Stimulated activated effector memory CD8-positive, alpha-beta T cell treated with anti-CD3 and anti-CD28 coated beads, Interleukin-12 subunit alpha, Interleukin-12 subunit beta, amount 100 ng/mL, for 72 hours (primary cell): ENCODE data around the gene ADCY4.
"Not testable (repeated sequence)": the region's sequence is repeated elsewhere in the genome, so short reads cannot be mapped to it uniquely, and the experiment has no call there.

ENCODE experiments used
- ATAC-seq: fragments of 150-1000 bp; cut with Tn5 transposase; 2 replicates; pipeline ENCODE4 v1.10.0; 2021
- DNase-seq, 2 donors: peaks; one replicate each; pipeline ENCODE4 v3.0.0; 2021 to 2022; ENCODE audit warnings: low spot score in 2 of 2
- H3K27ac Mint-ChIP-seq: one replicate; pipeline ENCODE4 v1.8.0; 2022; ENCODE audit warnings: mild to moderate bottlenecking, mixed read lengths
- H3K36me3 Mint-ChIP-seq: one replicate; pipeline ENCODE4 v1.8.0; 2022; ENCODE audit warnings: mild to moderate bottlenecking, mixed read lengths
- H3K4me1 Mint-ChIP-seq: one replicate; pipeline ENCODE4 v1.8.0; 2022; ENCODE audit warnings: mixed read lengths
- H3K4me3 Mint-ChIP-seq: one replicate; pipeline ENCODE4 v1.8.0; 2022; ENCODE audit warnings: mild to moderate bottlenecking, mixed read lengths
- H3K9me3 Mint-ChIP-seq: one replicate; pipeline ENCODE4 v1.8.0; 2022; ENCODE audit warnings: mixed read lengths

ADCY4 gene

GRCh38 chr14:24335461-24336171 is 745 bp upstream of the ADCY4 start:
- no peak for ATAC-seq
- Mint-ChIP-seq H3K4me1 (peaks cover 61% of the 10 kb centered on the region), H3K9me3 (no peaks in the 10 kb centered on the region), H3K27ac (no peak overlapping the region), H3K36me3 (peaks cover 29% of the 10 kb centered on the region), H3K4me3 (peak overlapping the region; percentile 78)
- no peak for DNase-seq

DNA sequence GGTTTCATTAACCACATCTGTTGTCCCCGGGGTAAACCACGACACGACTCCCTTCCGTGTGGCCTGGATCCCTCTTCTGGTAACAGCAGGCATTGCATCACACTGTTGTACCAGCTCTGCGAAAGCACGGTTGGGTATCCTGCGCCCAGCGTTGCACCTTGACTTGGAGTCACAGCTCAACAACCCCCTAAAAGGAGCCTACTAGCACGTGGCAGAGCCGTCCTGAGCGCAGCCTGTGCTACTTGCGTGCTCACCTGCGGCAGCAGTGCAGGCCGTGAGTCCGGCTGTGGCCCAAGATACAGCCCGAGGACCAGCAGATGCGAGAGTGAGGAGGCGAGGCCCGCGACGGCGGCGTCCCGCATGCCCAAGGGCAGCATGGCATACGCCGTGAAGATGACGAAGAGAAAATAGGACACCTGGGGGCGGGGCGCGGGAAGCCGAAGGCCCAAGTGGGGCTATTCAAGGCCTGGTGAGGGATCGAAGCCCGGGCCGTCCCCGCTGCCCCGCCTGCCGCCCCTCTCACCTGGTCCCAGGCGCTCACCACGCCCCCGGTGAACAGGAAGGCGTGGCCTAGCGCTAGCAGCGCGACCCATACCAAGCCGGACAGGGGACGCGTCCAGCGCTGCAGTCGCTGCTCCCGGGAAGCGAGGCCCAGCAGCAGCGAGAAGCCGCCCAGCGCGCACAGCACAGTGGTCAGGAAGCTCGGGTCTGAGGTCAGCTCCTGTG is 2.4 kb downstream of the ADCY4 start:
- H3K4me3 Mint-ChIP-seq: peak overlapping the region; percentile 78
- peak; percentile 77 for ATAC-seq
- H3K4me1 Mint-ChIP-seq: peaks cover 66% of the 10 kb centered on the region
- H3K27ac Mint-ChIP-seq: peak overlapping the region; percentile 68
- DNase-seq: peak; percentile 65 to 88
- peaks cover 35% of the 10 kb centered on the region for H3K36me3 Mint-ChIP-seq
- no peaks in the 10 kb centered on the region for H3K9me3 Mint-ChIP-seq

DNA sequence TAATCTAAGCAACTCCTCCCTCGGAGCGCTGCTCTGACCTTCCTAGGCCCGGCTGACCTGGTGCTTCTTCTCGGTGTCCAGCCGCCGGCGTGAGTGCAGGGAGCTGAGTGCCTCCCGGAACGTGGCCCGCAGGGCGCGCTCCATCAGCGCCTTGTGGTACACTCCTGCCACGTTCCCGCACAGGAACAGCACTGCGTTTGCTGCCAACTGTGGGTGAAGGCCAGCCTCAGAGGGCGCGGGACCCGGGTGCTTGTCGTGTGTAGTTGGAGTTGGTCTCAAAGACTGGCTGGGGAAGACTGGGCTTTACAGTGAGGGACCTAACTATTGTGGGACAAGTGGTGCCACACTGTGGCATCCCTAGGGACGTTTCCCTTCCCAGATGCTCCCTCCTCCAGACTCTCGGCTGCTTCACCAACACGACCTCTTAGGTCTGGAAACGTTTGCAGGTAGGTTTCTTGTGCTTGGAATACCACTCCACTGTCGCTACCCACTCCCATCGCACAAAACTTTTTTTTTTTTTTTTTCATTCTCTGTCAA is 3.1 kb downstream of the ADCY4 start:
- peaks cover 29% of the 10 kb centered on the region for H3K36me3 Mint-ChIP-seq
- peak overlapping the region; percentile 68 for H3K27ac Mint-ChIP-seq
- H3K4me3 Mint-ChIP-seq: peak overlapping the region; percentile 78
- DNase-seq: no peak
- ATAC-seq: no peak
- H3K4me1 Mint-ChIP-seq: peaks cover 70% of the 10 kb centered on the region
- no peaks in the 10 kb centered on the region for H3K9me3 Mint-ChIP-seq

DNA sequence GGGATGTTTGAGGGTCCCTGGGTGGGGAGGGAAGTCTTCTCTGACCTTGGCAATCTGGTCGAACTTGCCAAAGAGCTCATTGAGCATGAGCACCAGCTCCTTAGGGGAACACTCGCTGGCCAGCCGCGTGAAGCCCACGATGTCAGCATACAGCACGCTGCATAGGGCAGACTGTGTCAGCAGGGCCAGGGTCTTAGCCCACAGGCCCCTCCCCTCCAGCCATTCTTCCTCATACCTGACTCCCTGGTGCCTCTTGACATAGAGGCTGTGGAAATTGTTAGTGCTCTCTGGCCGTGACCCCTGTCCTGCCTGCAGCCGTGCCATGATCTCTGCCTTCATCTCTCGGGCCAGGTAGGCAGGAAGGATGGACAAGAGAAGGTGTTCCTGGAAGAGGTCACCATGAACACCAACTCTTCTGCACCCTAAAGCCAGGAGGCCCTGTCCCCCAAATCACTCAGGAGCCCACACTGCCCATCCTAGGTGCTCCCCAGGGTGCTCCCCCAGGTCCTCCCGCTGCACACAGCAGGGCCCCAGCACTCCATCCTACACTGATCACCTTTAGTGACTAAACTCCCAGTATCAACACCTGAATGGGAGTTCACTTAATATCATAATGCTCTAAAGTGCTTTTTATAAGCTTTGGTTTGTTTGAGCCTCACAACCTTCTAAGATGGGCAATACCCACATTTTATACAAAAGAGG is 3.7 kb downstream of the ADCY4 start:
- ATAC-seq: no peak
- Mint-ChIP-seq H3K27ac (peak overlapping the region; percentile 68), H3K4me3 (no peak overlapping the region), H3K4me1 (peaks cover 70% of the 10 kb centered on the region), H3K9me3 (no peaks in the 10 kb centered on the region), H3K36me3 (peaks cover 22% of the 10 kb centered on the region)
- DNase-seq: no peak

DNA sequence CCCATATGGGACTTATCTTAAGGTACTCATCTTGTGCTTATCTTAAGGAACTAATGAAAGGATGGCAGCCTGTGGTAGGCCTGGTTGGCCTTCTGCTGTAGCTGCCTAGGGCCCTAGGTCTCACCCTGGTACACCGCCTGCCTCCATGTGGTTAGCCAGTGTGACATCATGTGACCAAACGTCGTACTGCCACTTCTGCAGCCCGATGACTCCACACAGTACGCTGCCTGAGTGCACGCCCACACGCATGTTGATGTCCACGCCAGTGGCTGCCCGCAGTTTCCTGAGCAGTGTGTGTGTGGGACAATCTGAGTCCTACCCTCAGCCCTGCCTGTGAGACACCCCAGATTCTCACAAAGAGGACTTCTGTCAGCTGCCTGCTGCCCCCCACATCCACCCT is 5.1 kb downstream of the ADCY4 start:
- DNase-seq (peak; percentile 75 to 92), ATAC-seq (peak; percentile 89)
- peaks cover 62% of the 10 kb centered on the region for H3K4me1 Mint-ChIP-seq
- peaks cover 19% of the 10 kb centered on the region for H3K36me3 Mint-ChIP-seq
- H3K9me3 Mint-ChIP-seq: no peaks in the 10 kb centered on the region
- H3K4me3 Mint-ChIP-seq: peak overlapping the region; percentile 40
- peak overlapping the region; percentile 81 for H3K27ac Mint-ChIP-seq

GRCh38 chr14:24329073-24329663 is 5.7 kb downstream of the ADCY4 start:
- Mint-ChIP-seq H3K9me3 (no peaks in the 10 kb centered on the region), H3K4me1 (peaks cover 61% of the 10 kb centered on the region), H3K27ac (peak overlapping the region; percentile 81), H3K4me3 (peak overlapping the region; percentile 40), H3K36me3 (peaks cover 19% of the 10 kb centered on the region)
- ATAC-seq (no peak), DNase-seq (no peak)

DNA sequence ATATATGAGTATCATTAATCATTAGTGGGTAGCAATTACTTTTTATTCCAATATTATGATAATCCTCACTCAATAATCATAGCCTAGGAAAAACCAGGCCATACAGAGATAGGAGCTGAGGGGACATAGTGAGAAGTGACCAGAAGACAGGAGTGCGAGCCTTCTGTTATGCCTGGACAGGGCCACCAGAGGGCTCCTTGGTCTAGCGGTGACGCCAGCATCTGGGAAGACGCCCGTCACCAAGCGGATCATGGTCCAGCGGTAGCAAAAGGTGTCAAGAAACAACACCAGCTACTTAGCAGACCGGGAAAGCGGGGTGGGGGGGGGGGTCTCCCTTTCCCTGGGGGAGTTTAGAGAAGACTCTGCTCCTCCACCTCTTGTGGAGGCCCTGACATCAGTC is 7.0 kb downstream of the ADCY4 start:
- ATAC-seq, H3K9me3 Mint-ChIP-seq, DNase-seq, H3K4me3 Mint-ChIP-seq: not testable (repeated sequence)
- peak overlapping the region; percentile 84 for H3K27ac Mint-ChIP-seq
- peaks cover 19% of the 10 kb centered on the region for H3K36me3 Mint-ChIP-seq
- H3K4me1 Mint-ChIP-seq: peaks cover 60% of the 10 kb centered on the region

DNA sequence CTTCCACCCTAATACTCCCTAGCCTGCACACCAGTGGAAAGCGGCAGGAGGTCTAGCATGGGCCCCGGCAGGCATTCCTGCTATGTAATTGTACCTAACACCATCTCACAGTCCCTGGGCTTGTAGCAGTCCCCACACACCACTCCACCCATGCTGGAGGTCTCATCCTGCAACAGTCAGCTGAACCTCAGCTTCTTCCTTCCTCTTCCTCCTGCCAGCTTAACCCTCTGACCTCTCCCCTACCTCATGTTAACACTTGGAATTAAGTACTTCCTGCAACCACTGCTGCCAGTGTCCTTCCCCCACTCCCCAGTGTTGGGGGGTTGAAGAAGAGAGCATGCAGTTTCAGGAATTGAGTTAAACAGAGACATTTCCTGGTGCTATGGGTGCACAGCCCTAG is 7.6 kb downstream of the ADCY4 start:
- ATAC-seq (no peak), DNase-seq (no peak)
- Mint-ChIP-seq H3K27ac (peak overlapping the region; percentile 84), H3K4me3 (no peak overlapping the region), H3K4me1 (peaks cover 57% of the 10 kb centered on the region), H3K9me3 (no peaks in the 10 kb centered on the region), H3K36me3 (peaks cover 18% of the 10 kb centered on the region)

GRCh38 chr14:24325963-24326362 is 8.9 kb downstream of the ADCY4 start:
- Mint-ChIP-seq H3K27ac (peak overlapping the region; percentile 63), H3K9me3 (no peaks in the 10 kb centered on the region), H3K4me3 (no peak overlapping the region), H3K36me3 (peaks cover 12% of the 10 kb centered on the region), H3K4me1 (peaks cover 46% of the 10 kb centered on the region)
- DNase-seq: no peak
- ATAC-seq: no peak

DNA sequence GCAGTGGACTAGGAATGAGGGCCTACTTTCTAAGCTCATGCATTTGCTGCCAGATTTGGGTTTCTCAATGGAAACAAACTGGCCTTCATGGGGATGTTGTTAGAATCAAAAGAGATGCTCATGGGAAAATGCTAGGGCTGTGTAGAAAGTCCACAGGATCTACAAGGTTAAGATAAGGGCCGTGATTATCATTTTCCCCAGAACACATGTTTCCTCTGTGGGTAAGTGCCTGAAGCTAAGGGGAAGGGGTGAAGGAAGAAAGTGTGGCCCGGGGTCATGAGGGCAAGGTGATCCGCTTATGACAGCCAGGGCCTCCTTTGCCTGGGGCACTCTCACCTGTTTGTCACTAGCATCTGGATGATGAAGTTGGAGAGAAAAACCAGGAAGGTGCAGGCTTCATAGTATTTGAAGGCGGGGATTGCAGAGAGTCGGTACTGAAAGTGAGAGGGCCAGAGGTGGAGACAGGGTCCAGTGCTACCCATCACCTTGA is 9.8 kb downstream of the ADCY4 start:
- Mint-ChIP-seq H3K4me3 (no peak overlapping the region), H3K27ac (no peak overlapping the region), H3K36me3 (peaks cover 12% of the 10 kb centered on the region), H3K4me1 (peaks cover 37% of the 10 kb centered on the region), H3K9me3 (no peaks in the 10 kb centered on the region)
- no peak for DNase-seq
- ATAC-seq: no peak

DNA sequence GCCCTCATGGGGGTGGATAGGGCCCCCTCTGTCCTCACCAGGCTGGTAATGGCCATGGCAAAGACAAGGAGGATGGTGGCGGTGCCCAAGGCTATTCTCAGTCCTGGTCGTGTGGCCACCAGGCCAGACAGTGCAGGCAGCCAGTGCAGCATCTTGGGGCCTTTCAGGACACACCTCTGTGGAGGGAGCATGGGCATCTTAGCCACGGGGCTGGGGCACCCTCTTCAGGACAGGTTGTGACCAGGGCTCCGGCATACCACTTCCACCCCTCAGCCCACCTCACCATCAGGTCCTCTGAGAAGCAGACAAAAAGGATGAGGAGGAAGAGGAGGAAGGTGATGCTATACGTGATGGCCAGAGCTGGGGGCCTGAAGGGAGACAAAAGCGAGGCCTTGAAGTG is 10.8 kb downstream of the ADCY4 start:
- no peak for DNase-seq
- ATAC-seq: no peak
- Mint-ChIP-seq H3K4me3 (no peak overlapping the region), H3K4me1 (peaks cover 26% of the 10 kb centered on the region), H3K27ac (peak overlapping the region; percentile 32), H3K36me3 (peaks cover 2% of the 10 kb centered on the region), H3K9me3 (no peaks in the 10 kb centered on the region)

DNA sequence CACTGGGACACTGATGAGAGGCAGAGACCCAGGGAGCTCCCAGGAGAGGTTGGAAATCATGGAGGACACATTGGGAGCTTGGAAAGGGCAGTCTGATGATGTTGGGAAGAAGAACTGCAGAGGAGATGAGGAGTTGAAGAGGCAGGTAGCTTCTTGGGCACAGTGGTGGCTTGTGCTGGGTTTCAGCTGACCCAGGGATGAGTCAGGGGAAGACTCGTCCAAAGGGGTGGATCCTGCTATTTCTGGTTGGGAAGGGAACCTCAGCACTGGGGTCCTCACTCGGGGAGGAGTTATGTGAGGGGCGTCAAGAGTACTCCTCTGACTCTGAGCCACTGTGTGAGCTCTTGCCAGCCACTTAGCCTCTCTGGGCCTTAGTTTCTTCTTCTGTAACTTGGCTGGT is 11.5 kb downstream of the ADCY4 start:
- Mint-ChIP-seq H3K4me3 (no peak overlapping the region), H3K36me3 (no peaks in the 10 kb centered on the region), H3K9me3 (no peaks in the 10 kb centered on the region), H3K27ac (peak overlapping the region; percentile 2), H3K4me1 (peaks cover 20% of the 10 kb centered on the region)
- ATAC-seq (no peak), DNase-seq (no peak)

DNA sequence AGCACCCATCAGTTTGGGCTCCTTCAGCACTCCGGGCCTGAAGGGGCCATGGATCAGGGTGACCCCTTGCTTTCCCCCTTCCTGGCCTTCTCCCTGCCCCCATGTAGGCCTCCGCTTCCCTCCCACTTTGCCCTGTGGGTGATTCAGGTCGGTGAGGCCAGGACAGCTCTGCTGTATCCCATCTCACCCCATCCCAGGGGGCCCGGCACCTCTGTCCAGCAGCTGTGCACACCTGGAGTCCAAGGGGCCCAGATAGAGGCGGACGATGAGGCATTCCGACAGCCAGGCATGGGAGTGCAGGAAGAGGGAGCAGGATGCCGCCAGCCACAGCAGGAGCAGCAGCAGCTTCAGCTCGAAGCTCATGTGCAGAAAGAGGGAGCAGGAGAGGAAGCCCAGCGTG is 12.2 kb downstream of the ADCY4 start:
- DNase-seq (no peak), ATAC-seq (no peak)
- no peaks in the 10 kb centered on the region for H3K9me3 Mint-ChIP-seq
- H3K4me3 Mint-ChIP-seq: no peak overlapping the region
- peaks cover 15% of the 10 kb centered on the region for H3K4me1 Mint-ChIP-seq
- H3K27ac Mint-ChIP-seq: peak overlapping the region; percentile 2
- no peaks in the 10 kb centered on the region for H3K36me3 Mint-ChIP-seq

GRCh38 chr14:24321212-24321975 is 13.5 kb downstream of the ADCY4 start:
- ATAC-seq: no peak
- no peaks in the 10 kb centered on the region for H3K36me3 Mint-ChIP-seq

More at GRCh38 chr14:24321212-24321975, 13.5 kb downstream of the ADCY4 start:
- H3K27ac Mint-ChIP-seq: no peak overlapping the region
- H3K4me3 Mint-ChIP-seq: no peak overlapping the region
- DNase-seq: no peak
- H3K9me3 Mint-ChIP-seq: no peaks in the 10 kb centered on the region
- peaks cover 14% of the 10 kb centered on the region for H3K4me1 Mint-ChIP-seq
